Measurements from ENCODE around the gene PIBF1. TPM values are rescaled to one million over a fixed set of nuclear protein-coding genes. Genes with fewer than 3 reads are reported as not detected.
"Not testable (repeated sequence)": the region's sequence is repeated elsewhere in the genome, so short reads cannot be mapped to it uniquely, and the experiment has no call there.

The PIBF1 gene
- total RNA-seq, 1 experiment from 2014 or later = 39.1 TPM

- H2AFZ ChIP-seq (ENCODE audit: low read length) = no peak overlapping the region
- DNase-seq = no peak
- H3K4me1 ChIP-seq (ENCODE audit: low read length) = no peaks in the 10 kb centered on the region
- no peak overlapping the region for H3K4me2 ChIP-seq (ENCODE audit: low read depth, low read length, poor library complexity, severe bottlenecking)
- H3K27ac ChIP-seq (ENCODE audit: low read length) = no peak overlapping the region
- peaks cover 42% of the 10 kb centered on the region for H3K36me3 ChIP-seq (ENCODE audit: insufficient read depth, low read length)
- H3K9ac ChIP-seq (ENCODE audit: low read length) = no peak overlapping the region
- no peak overlapping the region for H3K4me3 ChIP-seq (ENCODE audit: low read length)
- H3K9me2 ChIP-seq (replicated peaks; ENCODE audit: insufficient read depth, low read length) = no peaks in the 10 kb centered on the region
- H3K79me2 ChIP-seq (ENCODE audit: low read length) = peaks cover 50% of the 10 kb centered on the region
- no peaks in the 10 kb centered on the region for H4K20me1 ChIP-seq (ENCODE audit: insufficient read depth, low read depth, low read length)
- H3K9me3 ChIP-seq (ENCODE audit: low read length) = no peaks in the 10 kb centered on the region
- H3K27me3 ChIP-seq (ENCODE audit: low read length) = no peaks in the 10 kb centered on the region
Measured at GRCh38 chr13:72805676-72806346, 23.9 kb downstream of the PIBF1 start.

- not testable (repeated sequence) for H3K9ac ChIP-seq (ENCODE audit: low read length); H3K4me3 ChIP-seq (ENCODE audit: low read length); H2AFZ ChIP-seq (ENCODE audit: low read length); H3K4me2 ChIP-seq (ENCODE audit: low read depth, low read length, poor library complexity, severe bottlenecking); H4K20me1 ChIP-seq (ENCODE audit: insufficient read depth, low read depth, low read length); H3K27ac ChIP-seq (ENCODE audit: low read length); H3K4me1 ChIP-seq (ENCODE audit: low read length); H3K9me2 ChIP-seq (replicated peaks; ENCODE audit: insufficient read depth, low read length); H3K9me3 ChIP-seq (ENCODE audit: low read length); H3K27me3 ChIP-seq (ENCODE audit: low read length); DNase-seq
- Histone ChIP-seq H3K79me2 (ENCODE audit: low read length) (peaks cover 44% of the 10 kb centered on the region), H3K36me3 (ENCODE audit: insufficient read depth, low read length) (peaks cover 35% of the 10 kb centered on the region)
Measured at GRCh38 chr13:72806514-72806913, 24.6 kb downstream of the PIBF1 start.

GRCh38 chr13:72808917-72809500, 27.1 kb downstream of the PIBF1 start:
- no peaks in the 10 kb centered on the region for H3K4me1 ChIP-seq (ENCODE audit: low read length)
- H3K9me3 ChIP-seq (ENCODE audit: low read length) = no peaks in the 10 kb centered on the region
- H3K9me2 ChIP-seq (replicated peaks; ENCODE audit: insufficient read depth, low read length) = no peaks in the 10 kb centered on the region
- peak; percentile 82 for DNase-seq
- H3K4me3 ChIP-seq (ENCODE audit: low read length) = no peak overlapping the region
- no peak overlapping the region for H3K9ac ChIP-seq (ENCODE audit: low read length)
- H4K20me1 ChIP-seq (ENCODE audit: insufficient read depth, low read depth, low read length) = no peaks in the 10 kb centered on the region
- H3K4me2 ChIP-seq (ENCODE audit: low read depth, low read length, poor library complexity, severe bottlenecking) = no peak overlapping the region
- peaks cover 23% of the 10 kb centered on the region for H3K36me3 ChIP-seq (ENCODE audit: insufficient read depth, low read length)
- no peak overlapping the region for H3K27ac ChIP-seq (ENCODE audit: low read length)
- H3K27me3 ChIP-seq (ENCODE audit: low read length) = no peaks in the 10 kb centered on the region
- no peak overlapping the region for H2AFZ ChIP-seq (ENCODE audit: low read length)
- peaks cover 30% of the 10 kb centered on the region for H3K79me2 ChIP-seq (ENCODE audit: low read length)

- no peaks in the 10 kb centered on the region for H4K20me1 ChIP-seq (ENCODE audit: insufficient read depth, low read depth, low read length)
- no peak overlapping the region for H2AFZ ChIP-seq (ENCODE audit: low read length)
- H3K9ac ChIP-seq (ENCODE audit: low read length) = no peak overlapping the region
- H3K79me2 ChIP-seq (ENCODE audit: low read length) = peaks cover 50% of the 10 kb centered on the region
- no peak overlapping the region for H3K27ac ChIP-seq (ENCODE audit: low read length)
- H3K9me3 ChIP-seq (ENCODE audit: low read length) = no peaks in the 10 kb centered on the region
- H3K36me3 ChIP-seq (ENCODE audit: insufficient read depth, low read length) = peaks cover 30% of the 10 kb centered on the region; the same call in 1 of the 2 replicates
- no peak for DNase-seq
- H3K4me1 ChIP-seq (ENCODE audit: low read length) = no peaks in the 10 kb centered on the region
- H3K9me2 ChIP-seq (replicated peaks; ENCODE audit: insufficient read depth, low read length) = no peaks in the 10 kb centered on the region
- H3K4me2 ChIP-seq (ENCODE audit: low read depth, low read length, poor library complexity, severe bottlenecking) = no peak overlapping the region
- no peak overlapping the region for H3K4me3 ChIP-seq (ENCODE audit: low read length)
- no peaks in the 10 kb centered on the region for H3K27me3 ChIP-seq (ENCODE audit: low read length)
Measured at GRCh38 chr13:72820156-72820897, 38.4 kb downstream of the PIBF1 start.

GRCh38 chr13:72820898-72821279, 39.0 kb downstream of the PIBF1 start:
- H3K9me2 ChIP-seq (replicated peaks; ENCODE audit: insufficient read depth, low read length) = no peaks in the 10 kb centered on the region
- H3K4me2 ChIP-seq (ENCODE audit: low read depth, low read length, poor library complexity, severe bottlenecking) = no peak overlapping the region
- peaks cover 32% of the 10 kb centered on the region; the same call in 1 of the 2 replicates for H3K36me3 ChIP-seq (ENCODE audit: insufficient read depth, low read length)
- no peak overlapping the region for H3K9ac ChIP-seq (ENCODE audit: low read length)
- H3K9me3 ChIP-seq (ENCODE audit: low read length) = no peaks in the 10 kb centered on the region
- DNase-seq = no peak
- no peak overlapping the region for H3K27ac ChIP-seq (ENCODE audit: low read length)
- H3K4me3 ChIP-seq (ENCODE audit: low read length) = no peak overlapping the region
- H3K4me1 ChIP-seq (ENCODE audit: low read length) = no peaks in the 10 kb centered on the region
- no peak overlapping the region for H2AFZ ChIP-seq (ENCODE audit: low read length)
- H3K27me3 ChIP-seq (ENCODE audit: low read length) = no peaks in the 10 kb centered on the region
- H4K20me1 ChIP-seq (ENCODE audit: insufficient read depth, low read depth, low read length) = no peaks in the 10 kb centered on the region
- H3K79me2 ChIP-seq (ENCODE audit: low read length) = peaks cover 48% of the 10 kb centered on the region

- H3K4me1 ChIP-seq (ENCODE audit: low read length) = no peaks in the 10 kb centered on the region
- peaks cover 58% of the 10 kb centered on the region for H3K79me2 ChIP-seq (ENCODE audit: low read length)
- H3K9me2 ChIP-seq (replicated peaks; ENCODE audit: insufficient read depth, low read length) = no peaks in the 10 kb centered on the region
- no peak overlapping the region for H3K27ac ChIP-seq (ENCODE audit: low read length)
- no peak for DNase-seq
- no peak overlapping the region for H2AFZ ChIP-seq (ENCODE audit: low read length)
- no peaks in the 10 kb centered on the region for H3K9me3 ChIP-seq (ENCODE audit: low read length)
- H3K4me2 ChIP-seq (ENCODE audit: low read depth, low read length, poor library complexity, severe bottlenecking) = no peak overlapping the region
- H3K36me3 ChIP-seq (ENCODE audit: insufficient read depth, low read length) = peaks cover 42% of the 10 kb centered on the region
- no peaks in the 10 kb centered on the region for H4K20me1 ChIP-seq (ENCODE audit: insufficient read depth, low read depth, low read length)
- H3K9ac ChIP-seq (ENCODE audit: low read length) = no peak overlapping the region
- no peaks in the 10 kb centered on the region for H3K27me3 ChIP-seq (ENCODE audit: low read length)
- H3K4me3 ChIP-seq (ENCODE audit: low read length) = no peak overlapping the region
Measured at GRCh38 chr13:72823081-72823480, 41.1 kb downstream of the PIBF1 start.

- Histone ChIP-seq H3K4me3 (ENCODE audit: low read length) (no peak overlapping the region), H3K4me1 (ENCODE audit: low read length) (no peaks in the 10 kb centered on the region), H3K27me3 (ENCODE audit: low read length) (no peaks in the 10 kb centered on the region), H3K9ac (ENCODE audit: low read length) (no peak overlapping the region), H3K4me2 (ENCODE audit: low read depth, low read length, poor library complexity, severe bottlenecking) (no peak overlapping the region), H3K9me2 (replicated peaks; ENCODE audit: insufficient read depth, low read length) (no peaks in the 10 kb centered on the region), H2AFZ (ENCODE audit: low read length) (no peak overlapping the region), H4K20me1 (ENCODE audit: insufficient read depth, low read depth, low read length) (no peaks in the 10 kb centered on the region), H3K79me2 (ENCODE audit: low read length) (peaks cover 59% of the 10 kb centered on the region), H3K27ac (ENCODE audit: low read length) (no peak overlapping the region), H3K36me3 (ENCODE audit: insufficient read depth, low read length) (peaks cover 42% of the 10 kb centered on the region), H3K9me3 (ENCODE audit: low read length) (no peaks in the 10 kb centered on the region)
- no peak for DNase-seq
Measured at GRCh38 chr13:72823724-72824123, 41.8 kb downstream of the PIBF1 start.

- Histone ChIP-seq H3K79me2 (ENCODE audit: low read length) (peaks cover 30% of the 10 kb centered on the region), H2AFZ (ENCODE audit: low read length) (no peak overlapping the region), H3K4me1 (ENCODE audit: low read length) (no peaks in the 10 kb centered on the region), H3K9ac (ENCODE audit: low read length) (no peak overlapping the region), H3K9me3 (ENCODE audit: low read length) (no peaks in the 10 kb centered on the region), H3K27me3 (ENCODE audit: low read length) (no peaks in the 10 kb centered on the region), H4K20me1 (ENCODE audit: insufficient read depth, low read depth, low read length) (no peaks in the 10 kb centered on the region), H3K27ac (ENCODE audit: low read length) (no peak overlapping the region), H3K4me3 (ENCODE audit: low read length) (no peak overlapping the region), H3K36me3 (ENCODE audit: insufficient read depth, low read length) (peaks cover 7% of the 10 kb centered on the region), H3K9me2 (replicated peaks; ENCODE audit: insufficient read depth, low read length) (no peaks in the 10 kb centered on the region), H3K4me2 (ENCODE audit: low read depth, low read length, poor library complexity, severe bottlenecking) (no peak overlapping the region)
- DNase-seq = no peak
Measured at GRCh38 chr13:72834601-72835000, 52.7 kb downstream of the PIBF1 start.
